Measurements from ENCODE around the gene LETM1.

DNA sequence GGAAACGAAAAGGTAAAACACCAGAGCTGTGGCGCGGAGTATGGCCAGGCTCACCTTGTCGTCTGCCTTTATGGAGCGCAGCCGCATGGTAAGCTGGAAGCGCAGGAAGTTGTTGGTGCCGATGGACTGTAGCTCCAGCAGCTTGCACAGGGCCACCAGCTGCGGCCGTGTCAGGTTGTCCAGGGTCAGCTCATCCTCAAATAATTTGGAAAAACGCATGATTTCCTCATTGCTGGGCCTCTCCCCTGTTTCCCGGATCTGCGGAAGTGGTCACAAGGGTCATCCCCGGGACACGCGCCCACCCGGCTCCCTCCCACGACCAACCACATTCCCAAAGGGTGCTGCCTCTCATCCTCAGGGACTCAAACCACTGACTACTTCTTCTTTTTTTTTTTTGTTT, 23.3 kb downstream of the LETM1 start:
- no peak for TF ChIP-seq MAX (IDR thresholded peaks at IDR 0.05)
- TF ChIP-seq, protein P1, sequence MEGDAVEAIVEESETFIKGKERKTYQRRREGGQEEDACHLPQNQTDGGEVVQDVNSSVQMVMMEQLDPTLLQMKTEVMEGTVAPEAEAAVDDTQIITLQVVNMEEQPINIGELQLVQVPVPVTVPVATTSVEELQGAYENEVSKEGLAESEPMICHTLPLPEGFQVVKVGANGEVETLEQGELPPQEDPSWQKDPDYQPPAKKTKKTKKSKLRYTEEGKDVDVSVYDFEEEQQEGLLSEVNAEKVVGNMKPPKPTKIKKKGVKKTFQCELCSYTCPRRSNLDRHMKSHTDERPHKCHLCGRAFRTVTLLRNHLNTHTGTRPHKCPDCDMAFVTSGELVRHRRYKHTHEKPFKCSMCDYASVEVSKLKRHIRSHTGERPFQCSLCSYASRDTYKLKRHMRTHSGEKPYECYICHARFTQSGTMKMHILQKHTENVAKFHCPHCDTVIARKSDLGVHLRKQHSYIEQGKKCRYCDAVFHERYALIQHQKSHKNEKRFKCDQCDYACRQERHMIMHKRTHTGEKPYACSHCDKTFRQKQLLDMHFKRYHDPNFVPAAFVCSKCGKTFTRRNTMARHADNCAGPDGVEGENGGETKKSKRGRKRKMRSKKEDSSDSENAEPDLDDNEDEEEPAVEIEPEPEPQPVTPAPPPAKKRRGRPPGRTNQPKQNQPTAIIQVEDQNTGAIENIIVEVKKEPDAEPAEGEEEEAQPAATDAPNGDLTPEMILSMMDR (IDR thresholded peaks at IDR 0.05; ENCODE audit: low read depth, low read length, missing input control), result no peak
- TF ChIP-seq ATF3 (IDR thresholded peaks at IDR 0.05), result no peak
- TF ChIP-seq SP1 (IDR thresholded peaks at IDR 0.05), result no peak
- no peak for TF ChIP-seq YY1 (IDR thresholded peaks at IDR 0.05)
- no peak for TF ChIP-seq RAD21 (IDR thresholded peaks at IDR 0.05)
- TF ChIP-seq, protein P2, sequence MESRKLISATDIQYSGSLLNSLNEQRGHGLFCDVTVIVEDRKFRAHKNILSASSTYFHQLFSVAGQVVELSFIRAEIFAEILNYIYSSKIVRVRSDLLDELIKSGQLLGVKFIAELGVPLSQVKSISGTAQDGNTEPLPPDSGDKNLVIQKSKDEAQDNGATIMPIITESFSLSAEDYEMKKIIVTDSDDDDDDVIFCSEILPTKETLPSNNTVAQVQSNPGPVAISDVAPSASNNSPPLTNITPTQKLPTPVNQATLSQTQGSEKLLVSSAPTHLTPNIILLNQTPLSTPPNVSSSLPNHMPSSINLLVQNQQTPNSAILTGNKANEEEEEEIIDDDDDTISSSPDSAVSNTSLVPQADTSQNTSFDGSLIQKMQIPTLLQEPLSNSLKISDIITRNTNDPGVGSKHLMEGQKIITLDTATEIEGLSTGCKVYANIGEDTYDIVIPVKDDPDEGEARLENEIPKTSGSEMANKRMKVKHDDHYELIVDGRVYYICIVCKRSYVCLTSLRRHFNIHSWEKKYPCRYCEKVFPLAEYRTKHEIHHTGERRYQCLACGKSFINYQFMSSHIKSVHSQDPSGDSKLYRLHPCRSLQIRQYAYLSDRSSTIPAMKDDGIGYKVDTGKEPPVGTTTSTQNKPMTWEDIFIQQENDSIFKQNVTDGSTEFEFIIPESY (IDR thresholded peaks at IDR 0.05), result no peak
- TF ChIP-seq JUND (IDR thresholded peaks at IDR 0.05), result no peak
- TF ChIP-seq RXRA (IDR thresholded peaks at IDR 0.05), result no peak
- TF ChIP-seq TAF1 (conservative IDR thresholded peaks at IDR 0.05), result no peak
- no peak for TF ChIP-seq EGR1 (IDR thresholded peaks at IDR 0.05; ENCODE audit: low read depth in 2 of 2)
- no peak for TF ChIP-seq REST (IDR thresholded peaks at IDR 0.05)

All from liver (tissue), 3 donors.